SH-SY5Y (cell line): ENCODE data around the gene ARMC9.
A peak's percentile ranks its signal among the peaks of the same experiment; 100 is the strongest.

ENCODE experiments used
- GATA2 ChIP-seq: IDR thresholded peaks from 2 replicates; pipeline ENCODE4 v1.6.1; 2011; ENCODE audit warnings: mild to moderate bottlenecking, low read depth, low read length
- GATA3 ChIP-seq: IDR thresholded peaks from 2 replicates; pipeline ENCODE4 v1.6.1; 2011; ENCODE audit warnings: low read depth, mild to moderate bottlenecking, low read length, moderate library complexity

ARMC9 gene

DNA sequence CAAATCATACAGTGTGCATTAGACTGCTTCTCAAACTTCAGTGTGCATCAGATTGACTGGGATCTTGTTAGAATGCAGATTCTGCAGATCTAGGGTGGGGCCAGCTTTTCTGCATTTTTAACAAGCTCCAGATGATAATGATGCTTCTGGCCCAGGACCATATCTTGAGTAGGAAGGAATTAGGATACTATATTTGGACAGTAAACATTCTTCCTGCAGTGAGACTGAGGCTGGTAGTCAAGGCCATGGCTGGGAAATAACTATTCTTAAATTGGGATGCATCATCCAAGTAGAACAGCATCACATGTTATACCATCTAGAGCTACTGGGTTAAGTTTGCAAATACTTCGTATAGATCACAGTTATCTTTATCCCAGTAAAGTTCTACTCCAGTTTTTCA, 28.4 kb upstream of the ARMC9 start:
- TF ChIP-seq GATA2 = no peak
- no peak for TF ChIP-seq GATA3

DNA sequence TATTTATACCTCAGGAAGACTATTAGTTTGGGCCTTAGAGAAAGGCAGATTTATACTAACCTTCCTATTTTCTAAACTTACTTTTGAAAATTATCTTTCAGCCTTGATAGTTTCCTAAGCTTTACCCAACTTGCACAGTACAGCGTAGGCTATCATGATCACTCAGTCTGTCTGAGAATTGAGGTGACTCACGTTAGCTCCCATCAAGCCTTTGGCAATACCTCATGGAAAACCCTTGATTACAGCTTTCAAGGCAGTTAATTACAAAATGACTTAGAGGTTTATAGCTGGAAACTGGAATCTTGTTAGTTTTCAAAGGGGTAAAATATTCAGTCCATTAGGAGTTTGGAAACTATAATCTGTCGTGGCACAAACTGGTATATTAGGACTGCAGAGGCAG, 26.4 kb upstream of the ARMC9 start:
- no peak for TF ChIP-seq GATA3
- no peak for TF ChIP-seq GATA2

GRCh38 chr2:231174211-231174651, 24.2 kb upstream of the ARMC9 start:
- no peak for TF ChIP-seq GATA2
- no peak for TF ChIP-seq GATA3

DNA sequence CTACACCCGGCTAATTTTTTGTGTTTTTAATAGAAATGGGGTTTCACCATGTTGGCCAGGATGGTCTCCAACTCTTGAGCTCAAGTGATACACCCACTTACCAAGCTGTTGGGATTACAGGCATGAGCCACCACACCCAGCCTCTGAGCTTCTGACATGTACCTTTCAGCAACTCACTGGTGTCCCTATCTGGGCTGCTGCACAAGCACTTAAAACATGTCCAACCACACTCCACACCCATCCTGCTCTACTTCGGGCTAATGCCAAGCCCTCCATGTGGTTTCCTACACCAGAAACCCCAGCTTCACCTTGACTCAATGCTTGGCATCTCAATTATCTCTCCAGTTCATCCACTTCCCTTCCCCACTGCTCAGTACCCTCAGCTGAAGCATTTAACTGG, 22.4 kb upstream of the ARMC9 start:
- TF ChIP-seq GATA3 (no peak), GATA2 (no peak)

DNA sequence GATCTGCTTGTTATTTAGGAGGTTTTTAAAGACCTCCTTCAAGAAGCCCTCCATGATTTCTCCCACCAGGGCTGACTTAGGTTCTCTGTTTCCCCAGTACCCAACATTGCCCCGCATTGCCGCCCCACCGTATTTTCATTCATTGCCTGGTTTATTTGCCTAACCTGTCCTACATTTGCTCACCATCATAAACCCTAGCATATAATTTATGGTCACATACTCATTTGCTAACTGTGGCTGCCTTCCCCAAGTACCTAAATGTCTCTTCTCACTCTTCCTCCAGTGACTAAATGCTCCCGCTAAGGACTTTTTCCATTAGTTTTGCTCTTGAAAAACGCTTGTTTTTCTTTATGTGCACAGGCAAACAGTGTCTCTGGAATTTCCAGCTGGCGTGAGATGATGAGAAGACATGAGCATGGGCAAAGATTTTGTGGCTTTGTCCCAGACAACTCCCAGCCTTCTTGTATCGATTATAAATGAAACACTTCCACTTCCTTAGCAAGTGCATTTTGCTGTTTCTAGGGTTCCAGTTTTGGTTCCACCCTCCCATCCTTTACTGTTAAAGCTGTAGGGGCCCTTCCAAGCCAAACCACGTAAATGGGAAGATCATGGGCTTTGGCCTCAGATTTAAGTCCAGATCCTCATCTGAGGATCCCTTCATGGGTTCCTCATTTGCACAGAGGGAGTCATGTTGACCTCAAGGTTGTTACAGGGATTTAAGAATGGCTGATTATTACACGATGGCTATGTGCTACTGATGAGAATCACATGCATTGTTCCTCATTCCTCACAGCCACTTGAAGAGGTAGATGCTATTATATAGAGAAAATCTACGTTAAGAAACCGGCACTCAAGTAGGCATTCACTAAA, 21.0 kb upstream of the ARMC9 start:
- TF ChIP-seq GATA3 (no peak), GATA2 (no peak)

GRCh38 chr2:231181860-231182512, 16.4 kb upstream of the ARMC9 start:
- TF ChIP-seq GATA2 = no peak
- TF ChIP-seq GATA3 = no peak

GRCh38 chr2:231182513-231182899, 15.9 kb upstream of the ARMC9 start:
- TF ChIP-seq GATA3 (no peak), GATA2 (no peak)

GRCh38 chr2:231183851-231184250, 14.6 kb upstream of the ARMC9 start:
- TF ChIP-seq GATA2 (no peak), GATA3 (no peak)

DNA sequence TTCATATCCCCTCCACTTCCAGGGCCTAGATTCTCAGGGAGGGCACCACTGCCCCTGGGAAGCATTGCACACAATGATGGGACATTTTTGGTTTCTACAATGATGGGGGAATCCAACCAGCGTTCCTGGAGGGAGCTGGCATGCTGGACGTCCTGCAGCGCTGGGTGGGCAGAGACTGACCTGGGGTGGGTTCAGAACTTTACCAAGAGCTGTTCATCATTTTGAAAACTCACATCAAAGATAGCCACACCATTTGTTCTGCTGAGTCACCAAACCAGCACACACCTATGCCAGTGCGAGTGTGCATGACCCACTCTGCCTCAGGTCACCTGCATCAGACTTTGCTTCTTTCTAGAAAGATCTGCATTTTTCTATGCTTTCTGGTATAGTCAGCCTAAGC, 14.1 kb upstream of the ARMC9 start:
- no peak for TF ChIP-seq GATA2
- TF ChIP-seq GATA3 = no peak

DNA sequence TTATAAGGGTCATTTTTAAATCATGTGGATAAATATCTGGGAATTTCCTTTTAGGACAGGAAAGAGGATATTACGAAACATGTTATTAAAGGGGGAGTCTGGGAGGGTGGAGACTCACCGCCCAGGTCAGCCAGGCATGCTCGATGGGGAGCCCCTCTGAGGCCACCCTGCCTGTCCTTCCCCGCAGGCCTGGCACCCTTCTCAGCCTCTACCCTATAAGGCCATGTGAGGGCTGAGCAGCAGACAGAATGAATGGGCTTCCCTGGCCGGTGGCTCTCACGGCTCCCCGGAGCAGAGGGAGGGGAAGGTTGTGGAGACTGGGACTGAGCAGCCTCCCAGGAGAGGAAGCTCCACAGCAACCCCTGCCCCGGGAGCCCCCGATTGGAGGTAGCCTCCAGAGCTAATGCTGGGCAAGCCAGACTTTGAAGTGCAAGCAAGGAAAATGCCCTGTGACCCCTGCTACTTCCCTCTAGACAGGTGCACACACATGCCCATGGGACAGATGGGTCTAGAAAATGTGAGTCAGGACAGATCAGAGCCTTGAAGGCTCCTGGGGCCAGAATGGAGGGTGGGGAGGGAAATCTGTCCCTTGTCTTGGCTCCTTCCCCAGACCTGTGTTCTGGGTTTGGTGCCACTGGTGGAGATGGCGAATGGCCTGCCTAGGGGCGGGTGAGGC, 13.2 kb upstream of the ARMC9 start:
- TF ChIP-seq GATA3 = no peak
- no peak for TF ChIP-seq GATA2

DNA sequence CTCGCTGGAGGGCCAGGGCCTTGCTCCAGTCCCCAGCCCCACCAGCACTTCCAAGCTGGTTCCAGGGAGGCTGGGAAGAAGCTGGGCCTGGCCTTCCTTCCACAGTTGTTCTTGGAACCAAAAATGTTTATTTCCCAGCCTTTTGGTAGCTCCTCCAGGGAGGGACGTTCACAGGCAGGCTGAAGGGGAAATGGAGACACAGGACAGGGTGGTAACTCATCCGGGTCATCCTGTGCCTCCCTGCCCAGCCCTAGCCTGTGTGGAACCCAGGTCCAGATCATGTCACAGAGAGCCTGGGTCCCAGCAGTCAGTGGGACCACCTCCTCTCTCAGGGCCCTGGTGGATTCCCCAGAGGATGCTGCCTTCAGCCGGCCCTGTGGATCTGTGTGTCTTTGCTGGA, 12.5 kb upstream of the ARMC9 start:
- TF ChIP-seq GATA3 (no peak), GATA2 (no peak)

DNA sequence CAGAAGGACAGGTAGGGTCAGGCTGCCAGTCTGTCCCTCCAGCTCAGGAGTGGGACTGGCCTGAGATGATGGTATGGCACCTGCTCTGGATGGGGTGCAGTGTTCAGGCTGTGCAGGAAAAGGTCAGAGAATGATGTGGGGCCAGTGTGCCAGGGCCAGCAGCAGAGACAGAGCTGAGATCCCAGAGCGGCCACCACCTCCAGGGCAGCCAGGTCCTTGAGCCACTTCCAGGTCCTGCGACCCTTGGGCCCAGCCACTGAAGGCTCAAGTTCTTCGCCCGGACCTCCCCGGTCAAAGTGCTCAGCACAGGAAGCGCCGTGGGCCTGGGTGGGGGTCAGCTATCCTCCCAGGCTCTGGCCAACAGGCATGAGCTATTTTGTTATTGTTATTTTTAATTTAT, 12.1 kb upstream of the ARMC9 start:
- TF ChIP-seq GATA3 (no peak), GATA2 (no peak)

GRCh38 chr2:231187736-231188505, 10.5 kb upstream of the ARMC9 start:
- no peak for TF ChIP-seq GATA3
- TF ChIP-seq GATA2 = peak; percentile 66; the same call in 1 of the 2 replicates
